Skin of body (tissue), 2 donors: ENCODE results near the gene BCAS1. TPM values are rescaled to one million over a fixed set of nuclear protein-coding genes. Genes with fewer than 3 reads are reported as not detected.

Source experiments
- DNase-seq: peaks from one replicate; lab custom pipeline; 2025; lab: John Stamatoyannopoulos, UW
- total RNA-seq: library from RNA; depleted of rRNA; stranded (reverse); fragments of >200 nt; gene quantifications from one replicate; pipeline ENCODE4 v1.2.3, GENCODE V29; 2014

Gene BCAS1
- total RNA-seq, 1 donor from 2014 or later, result 3.4 TPM

GRCh38 chr20:54103067-54103761 lies 32.8 kb upstream of the BCAS1 start:
- DNase-seq, result no peak

GRCh38 chr20:54102543-54102942 lies 32.1 kb upstream of the BCAS1 start:
- no peak for DNase-seq

GRCh38 chr20:54100563-54100962 lies 30.2 kb upstream of the BCAS1 start:
- DNase-seq, result no peak

GRCh38 chr20:54099894-54100293 lies 29.5 kb upstream of the BCAS1 start:
- no peak for DNase-seq

- DNase-seq, result no peak
Measured at GRCh38 chr20:54098047-54098446, 27.7 kb upstream of the BCAS1 start.

- DNase-seq, result no peak
Measured at GRCh38 chr20:54097236-54097529, 26.8 kb upstream of the BCAS1 start.

GRCh38 chr20:54095824-54096223 lies 25.4 kb upstream of the BCAS1 start:
- DNase-seq, result no peak

GRCh38 chr20:54094268-54094580 lies 23.8 kb upstream of the BCAS1 start:
- DNase-seq, result no peak

- no peak for DNase-seq
Measured at GRCh38 chr20:54093423-54094267, 23.3 kb upstream of the BCAS1 start.

GRCh38 chr20:54092021-54092420 lies 21.6 kb upstream of the BCAS1 start:
- no peak for DNase-seq

- DNase-seq, result no peak
Measured at GRCh38 chr20:54091120-54091480, 20.7 kb upstream of the BCAS1 start.

GRCh38 chr20:54090230-54091119 lies 20.1 kb upstream of the BCAS1 start:
- DNase-seq, result no peak

GRCh38 chr20:54088430-54088829 lies 18.0 kb upstream of the BCAS1 start:
- DNase-seq, result no peak

- DNase-seq, result no peak
Measured at GRCh38 chr20:54086507-54087039, 16.2 kb upstream of the BCAS1 start.

GRCh38 chr20:54085910-54086309 lies 15.5 kb upstream of the BCAS1 start:
- no peak for DNase-seq

- no peak for DNase-seq
Measured at GRCh38 chr20:54085425-54085824, 15.0 kb upstream of the BCAS1 start.

GRCh38 chr20:54084727-54085388 lies 14.5 kb upstream of the BCAS1 start:
- DNase-seq, result no peak

- no peak for DNase-seq
Measured at GRCh38 chr20:54084193-54084592, 13.8 kb upstream of the BCAS1 start.

- DNase-seq, result no peak
Measured at GRCh38 chr20:54083459-54083858, 13.1 kb upstream of the BCAS1 start.

- no peak for DNase-seq
Measured at GRCh38 chr20:54082100-54082499, 11.7 kb upstream of the BCAS1 start.

GRCh38 chr20:54079652-54080051 lies 9.3 kb upstream of the BCAS1 start:
- DNase-seq, result peak; percentile 55
